ENCODE results near the gene COL21A1.

COL21A1 gene

GRCh38 chr6:56055081-56055704, 192.2 kb downstream of the COL21A1 start:
- Histone ChIP-seq H3K79me2 (ENCODE audit: insufficient read depth, low read depth) (no peaks in the 10 kb centered on the region), H4K20me1 (ENCODE audit: insufficient read depth) (no peaks in the 10 kb centered on the region), H3K4me3 (IDR thresholded peaks at IDR 0.05; ENCODE audit: insufficient read depth, low read depth, low read length) (no peak overlapping the region), H2AFZ (ENCODE audit: low read depth) (no peak overlapping the region), H3K27me3 (ENCODE audit: insufficient read depth, low read depth) (no peaks in the 10 kb centered on the region), H3K9ac (no peak overlapping the region), H3K36me3 (ENCODE audit: insufficient read depth) (no peaks in the 10 kb centered on the region), H3K27ac (no peak overlapping the region), H3K4me1 (ENCODE audit: low read depth, poor library complexity, severe bottlenecking) (peaks cover 17% of the 10 kb centered on the region), H3K4me2 (no peak overlapping the region)
- TF ChIP-seq, protein P1, sequence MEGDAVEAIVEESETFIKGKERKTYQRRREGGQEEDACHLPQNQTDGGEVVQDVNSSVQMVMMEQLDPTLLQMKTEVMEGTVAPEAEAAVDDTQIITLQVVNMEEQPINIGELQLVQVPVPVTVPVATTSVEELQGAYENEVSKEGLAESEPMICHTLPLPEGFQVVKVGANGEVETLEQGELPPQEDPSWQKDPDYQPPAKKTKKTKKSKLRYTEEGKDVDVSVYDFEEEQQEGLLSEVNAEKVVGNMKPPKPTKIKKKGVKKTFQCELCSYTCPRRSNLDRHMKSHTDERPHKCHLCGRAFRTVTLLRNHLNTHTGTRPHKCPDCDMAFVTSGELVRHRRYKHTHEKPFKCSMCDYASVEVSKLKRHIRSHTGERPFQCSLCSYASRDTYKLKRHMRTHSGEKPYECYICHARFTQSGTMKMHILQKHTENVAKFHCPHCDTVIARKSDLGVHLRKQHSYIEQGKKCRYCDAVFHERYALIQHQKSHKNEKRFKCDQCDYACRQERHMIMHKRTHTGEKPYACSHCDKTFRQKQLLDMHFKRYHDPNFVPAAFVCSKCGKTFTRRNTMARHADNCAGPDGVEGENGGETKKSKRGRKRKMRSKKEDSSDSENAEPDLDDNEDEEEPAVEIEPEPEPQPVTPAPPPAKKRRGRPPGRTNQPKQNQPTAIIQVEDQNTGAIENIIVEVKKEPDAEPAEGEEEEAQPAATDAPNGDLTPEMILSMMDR (conservative IDR thresholded peaks at IDR 0.05; ENCODE audit: low read depth, low read length) = no peak

DNA sequence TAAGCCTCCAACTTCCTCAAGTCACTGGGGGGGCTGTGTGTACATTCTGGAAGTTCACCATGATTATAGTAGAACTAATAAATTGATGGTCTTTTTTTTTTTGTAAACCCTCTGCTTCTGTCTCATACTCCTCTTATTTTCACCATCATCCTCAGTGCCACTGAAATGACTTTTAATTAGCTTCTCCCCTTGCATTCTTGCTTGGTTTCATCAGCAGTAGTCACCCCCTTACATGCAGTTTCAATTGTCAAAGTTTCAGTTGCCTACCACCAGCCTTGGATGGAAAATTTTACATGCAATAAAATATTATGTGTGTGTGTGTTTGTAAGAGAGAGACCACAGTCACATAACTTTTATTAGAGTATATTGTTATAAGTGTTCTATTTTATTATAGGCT, 196.2 kb downstream of the COL21A1 start:
- TF ChIP-seq, protein P1 (conservative IDR thresholded peaks at IDR 0.05; ENCODE audit: low read depth, low read length) = no peak
- Histone ChIP-seq H3K79me2 (ENCODE audit: insufficient read depth, low read depth) (no peaks in the 10 kb centered on the region), H4K20me1 (ENCODE audit: insufficient read depth) (no peaks in the 10 kb centered on the region), H3K4me1 (ENCODE audit: low read depth, poor library complexity, severe bottlenecking) (peaks cover 19% of the 10 kb centered on the region), H2AFZ (ENCODE audit: low read depth) (no peak overlapping the region), H3K27ac (no peak overlapping the region), H3K27me3 (ENCODE audit: insufficient read depth, low read depth) (no peaks in the 10 kb centered on the region), H3K4me2 (no peak overlapping the region; the same call in 1 of the 2 replicates), H3K36me3 (ENCODE audit: insufficient read depth) (no peaks in the 10 kb centered on the region), H3K9ac (no peak overlapping the region), H3K4me3 (IDR thresholded peaks at IDR 0.05; ENCODE audit: insufficient read depth, low read depth, low read length) (no peak overlapping the region)

- Histone ChIP-seq H3K27me3 (ENCODE audit: insufficient read depth, low read depth) (no peaks in the 10 kb centered on the region), H3K9ac (no peak overlapping the region), H3K4me2 (no peak overlapping the region; the same call in 1 of the 2 replicates), H3K4me3 (IDR thresholded peaks at IDR 0.05; ENCODE audit: insufficient read depth, low read depth, low read length) (no peak overlapping the region), H3K36me3 (ENCODE audit: insufficient read depth) (no peaks in the 10 kb centered on the region), H3K27ac (no peak overlapping the region), H2AFZ (ENCODE audit: low read depth) (no peak overlapping the region), H4K20me1 (ENCODE audit: insufficient read depth) (no peaks in the 10 kb centered on the region), H3K79me2 (ENCODE audit: insufficient read depth, low read depth) (no peaks in the 10 kb centered on the region), H3K4me1 (ENCODE audit: low read depth, poor library complexity, severe bottlenecking) (peaks cover 19% of the 10 kb centered on the region)
- TF ChIP-seq, protein P1 (conservative IDR thresholded peaks at IDR 0.05; ENCODE audit: low read depth, low read length) = no peak
Measured at GRCh38 chr6:56050530-56051201, 196.7 kb downstream of the COL21A1 start.

DNA sequence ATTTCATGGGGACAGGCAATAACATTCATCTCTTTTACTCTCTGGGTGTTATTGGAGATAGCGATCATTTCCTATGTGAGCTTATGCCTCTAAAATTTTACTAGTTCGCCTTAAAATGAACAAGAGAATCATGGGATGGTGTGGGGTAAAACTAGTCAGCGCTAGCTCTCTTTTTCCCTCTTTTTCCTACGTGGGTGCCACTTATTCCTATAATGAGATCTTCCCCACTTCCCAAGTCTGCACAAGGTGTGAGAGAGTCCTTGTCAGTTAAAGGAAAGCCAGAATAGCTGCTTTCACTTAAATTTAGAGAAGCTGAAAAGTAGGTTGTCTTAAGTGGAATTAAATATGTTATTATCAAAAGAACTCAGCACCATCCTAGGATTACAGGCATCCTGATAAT, 198.8 kb downstream of the COL21A1 start:
- no peaks in the 10 kb centered on the region for H4K20me1 ChIP-seq (ENCODE audit: insufficient read depth)
- H3K4me2 ChIP-seq = no peak overlapping the region
- H3K4me1 ChIP-seq (ENCODE audit: low read depth, poor library complexity, severe bottlenecking) = peaks cover 19% of the 10 kb centered on the region
- H3K27ac ChIP-seq = no peak overlapping the region
- TF ChIP-seq, protein P1 (conservative IDR thresholded peaks at IDR 0.05; ENCODE audit: low read depth, low read length) = no peak
- H3K9ac ChIP-seq = no peak overlapping the region
- no peak overlapping the region for H3K4me3 ChIP-seq (IDR thresholded peaks at IDR 0.05; ENCODE audit: insufficient read depth, low read depth, low read length)
- no peaks in the 10 kb centered on the region for H3K27me3 ChIP-seq (ENCODE audit: insufficient read depth, low read depth)
- no peak overlapping the region for H2AFZ ChIP-seq (ENCODE audit: low read depth)
- H3K36me3 ChIP-seq (ENCODE audit: insufficient read depth) = no peaks in the 10 kb centered on the region
- no peaks in the 10 kb centered on the region for H3K79me2 ChIP-seq (ENCODE audit: insufficient read depth, low read depth)

Data from KMS-11 (cell line).